Mammary epithelial cell (primary cell): ENCODE measurements around the gene SC5D.

Source experiments
- EZH2 ChIP-seq: IDR thresholded peaks from 2 replicates; pipeline ENCODE4 v1.6.1; 2012; ENCODE audit warnings: low read length, inconsistent platforms, borderline replicate concordance
- TF ChIP-seq, protein P1 (sequence below), 2 donors: IDR thresholded peaks in 1 of 2; conservative IDR thresholded peaks in 1 of 2; 2 replicates each; pipeline ENCODE4 v1.5.1; 2011 to 2012; ENCODE audit warnings: inconsistent platforms in 2 of 2, low read length in 2 of 2, mild to moderate bottlenecking in 2 of 2, control low read depth in 1 of 2, low read depth in 1 of 2; ENCODE audit not compliant: insufficient read depth in 1 of 2; ENCODE audit errors: extremely low read depth in 1 of 2

DNA sequence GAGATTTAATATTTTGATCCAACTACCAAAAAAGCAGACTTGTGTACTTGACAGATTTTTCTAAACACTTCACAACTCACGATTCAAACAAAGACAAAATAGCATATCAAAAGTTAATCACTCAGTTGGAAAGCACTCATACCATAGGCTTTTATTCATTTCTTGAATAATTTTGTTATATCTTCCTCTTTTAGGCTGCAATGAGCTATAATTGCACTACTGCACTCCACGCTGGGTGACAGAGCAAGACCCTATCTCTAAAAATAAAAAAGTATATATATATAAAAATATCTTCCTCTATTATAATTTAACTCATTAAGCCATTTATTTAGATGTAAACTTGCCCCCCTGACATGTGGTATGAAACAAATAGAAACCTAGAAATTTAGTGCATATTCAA is 19.9 kb downstream of the SC5D start:
- TF ChIP-seq, protein P1, sequence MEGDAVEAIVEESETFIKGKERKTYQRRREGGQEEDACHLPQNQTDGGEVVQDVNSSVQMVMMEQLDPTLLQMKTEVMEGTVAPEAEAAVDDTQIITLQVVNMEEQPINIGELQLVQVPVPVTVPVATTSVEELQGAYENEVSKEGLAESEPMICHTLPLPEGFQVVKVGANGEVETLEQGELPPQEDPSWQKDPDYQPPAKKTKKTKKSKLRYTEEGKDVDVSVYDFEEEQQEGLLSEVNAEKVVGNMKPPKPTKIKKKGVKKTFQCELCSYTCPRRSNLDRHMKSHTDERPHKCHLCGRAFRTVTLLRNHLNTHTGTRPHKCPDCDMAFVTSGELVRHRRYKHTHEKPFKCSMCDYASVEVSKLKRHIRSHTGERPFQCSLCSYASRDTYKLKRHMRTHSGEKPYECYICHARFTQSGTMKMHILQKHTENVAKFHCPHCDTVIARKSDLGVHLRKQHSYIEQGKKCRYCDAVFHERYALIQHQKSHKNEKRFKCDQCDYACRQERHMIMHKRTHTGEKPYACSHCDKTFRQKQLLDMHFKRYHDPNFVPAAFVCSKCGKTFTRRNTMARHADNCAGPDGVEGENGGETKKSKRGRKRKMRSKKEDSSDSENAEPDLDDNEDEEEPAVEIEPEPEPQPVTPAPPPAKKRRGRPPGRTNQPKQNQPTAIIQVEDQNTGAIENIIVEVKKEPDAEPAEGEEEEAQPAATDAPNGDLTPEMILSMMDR (conservative IDR thresholded peaks at IDR 0.05 in 1 of 2, IDR thresholded peaks at IDR 0.05 in 1 of 2; ENCODE audit: extremely low read depth in 1 of 2, insufficient read depth in 1 of 2, low read depth in 1 of 2, low read length in 2 of 2) = no peak
- TF ChIP-seq EZH2 = no peak
